ENCODE measurements around the gene OR51I2. TPM values are rescaled to one million over a fixed set of nuclear protein-coding genes. Genes with fewer than 3 reads are reported as not detected.

Gene OR51I2
- total RNA-seq, 1 experiment from 2014 or later, result not detected

GRCh38 chr11:5421811-5422210, 27.3 kb upstream of the OR51I2 start, which contains the start of gene OR51Q1:
TSS of gene OR51Q1 (plus strand) at chr11:5422111. CDS start at chr11:5422201, 90 bp downstream.
- Mint-ChIP-seq H3K4me1 (no peaks in the 10 kb centered on the region), H3K36me3 (ENCODE audit: insufficient read depth in 1 of 3, low read depth in 3 of 3) (peaks cover 0 to 4% (median 0%) of the 10 kb centered on the region in 3 experiments; a peak in 2 of 7 replicates), H3K4me3 (no peak within 1 kb of the TSS), H3K9me3 (no peaks in the 10 kb centered on the region; a peak in 1 of 5 replicates), H3K27ac (no peak within 1 kb of the TSS), H3K27me3 (ENCODE audit: low read depth) (no peaks in the 10 kb centered on the region; the same call in none of the 2 replicates)
- Histone ChIP-seq H2BK15ac (ENCODE audit: low read depth, low read length) (no peak within 1 kb of the TSS), H3K9me3 (ENCODE audit: control insufficient read depth, low read depth, low read length) (no peaks in the 10 kb centered on the region), H3K4ac (ENCODE audit: low read depth, low read length) (no peak within 1 kb of the TSS), H2BK20ac (ENCODE audit: low read depth, low read length, poor library complexity, severe bottlenecking) (no peak within 1 kb of the TSS), H3K27ac (ENCODE audit: insufficient read length, low read depth, low read length) (no peak within 1 kb of the TSS), H3K79me2 (ENCODE audit: insufficient read depth, low read length) (no peaks in the 10 kb centered on the region), H3T11ph (ENCODE audit: low read length) (no peak within 1 kb of the TSS), H3K79me1 (ENCODE audit: insufficient read depth, low read depth, low read length, poor library complexity, severe bottlenecking) (no peaks in the 10 kb centered on the region), H3K56ac (ENCODE audit: insufficient read length, low read depth, low read length) (no peak within 1 kb of the TSS), H2AK5ac (ENCODE audit: insufficient read length, low read length) (no peak within 1 kb of the TSS), H2BK5ac (ENCODE audit: insufficient read length, low read length) (no peak within 1 kb of the TSS), H2AFZ (ENCODE audit: low read length) (no peak within 1 kb of the TSS), H4K20me1 (ENCODE audit: control insufficient read depth, insufficient read depth, insufficient read length) (no peaks in the 10 kb centered on the region), H3K23ac (ENCODE audit: insufficient read length, low read depth, low read length) (no peak within 1 kb of the TSS), H3K18ac (ENCODE audit: insufficient read length, low read depth, low read length) (no peak within 1 kb of the TSS), H3K14ac (ENCODE audit: insufficient read depth, low read length) (no peak within 1 kb of the TSS), H2BK120ac (ENCODE audit: low read depth, low read length, poor library complexity, severe bottlenecking) (no peak within 1 kb of the TSS), H3K9ac (ENCODE audit: extremely low read depth, insufficient read length, low read length) (no peak within 1 kb of the TSS), H3K27me3 (ENCODE audit: insufficient read depth, low read length) (no peaks in the 10 kb centered on the region), H4K8ac (replicated peaks; ENCODE audit: insufficient read length, low read depth, low read length) (no peak within 1 kb of the TSS), H4K5ac (ENCODE audit: insufficient read length, low read depth, low read length) (no peak within 1 kb of the TSS), H3K4me1 (ENCODE audit: insufficient read depth, low read length) (no peaks in the 10 kb centered on the region), H4K91ac (ENCODE audit: insufficient read length, low read depth, low read length) (no peak within 1 kb of the TSS), H3K23me2 (ENCODE audit: insufficient read length, low read depth, low read length, poor library complexity, severe bottlenecking) (no peaks in the 10 kb centered on the region), H3K4me2 (ENCODE audit: insufficient read depth, insufficient read length, low read length) (no peak within 1 kb of the TSS), H2BK12ac (ENCODE audit: insufficient read length, low read depth, low read length) (no peak within 1 kb of the TSS)
- WGBS (ENCODE audit: extremely low coverage, insufficient read length, low lambda C conversion rate), result no CpG with 5 or more reads among the region's 1 CpG
- no peak for DNase-seq
- no peak for TF ChIP-seq CTCF (conservative IDR thresholded peaks at IDR 0.05)
